ENCODE results near the gene SATB2.

- TF ChIP-seq CTCF (IDR thresholded peaks at IDR 0.05; ENCODE audit: low read length), result no peak
- TF ChIP-seq EZH2 (IDR thresholded peaks at IDR 0.05; ENCODE audit: borderline replicate concordance, low read length), result no peak
Measured at GRCh38 chr2:199460101-199460671, 2.4 kb upstream of the SATB2 start.

All from OCI-LY1 (cell line).